Activated CD4-positive, alpha-beta memory T cell treated with anti-CD3 and anti-CD28 coated beads for 36 hours (primary cell): Measurements from ENCODE around the gene JADE2. TPM values are rescaled to one million over a fixed set of nuclear protein-coding genes. Genes with fewer than 3 reads are reported as not detected.
A peak's percentile ranks its signal among the peaks of the same experiment; 100 is the strongest.

Experiments used
- CTCF ChIA-PET: fragments of 350-600 bp; sonication (Branson Sonifier 250); formaldehyde crosslinking; loops from one replicate; lab custom pipeline; 2021; ENCODE audit warnings: antibody characterized with exemption, inconsistent platforms; lab: Charles Lee
- POLR2A ChIA-PET: fragments of 350-600 bp; sonication (Branson Sonifier 250); formaldehyde crosslinking; loops from one replicate; lab custom pipeline; 2021; ENCODE audit warnings: antibody characterized with exemption; lab: Charles Lee
- DNase-seq: peaks from one replicate; pipeline ENCODE4 v3.0.0-alpha.2; 2020
- H3K27ac Mint-ChIP-seq: one replicate; pipeline ENCODE4 v1.8.0; 2021; ENCODE audit warnings: mixed read lengths
- H3K27me3 Mint-ChIP-seq: one replicate; pipeline ENCODE4 v1.8.0; 2021; ENCODE audit warnings: mixed read lengths
- H3K36me3 Mint-ChIP-seq: one replicate; pipeline ENCODE4 v1.8.0; 2021; ENCODE audit warnings: mixed read lengths
- H3K4me1 Mint-ChIP-seq: one replicate; pipeline ENCODE4 v1.8.0; 2021; ENCODE audit warnings: low read depth, mixed read lengths
- H3K4me3 Mint-ChIP-seq: one replicate; pipeline ENCODE4 v1.8.0; 2021; ENCODE audit warnings: mild to moderate bottlenecking, mixed read lengths
- H3K9me3 Mint-ChIP-seq: one replicate; pipeline ENCODE4 v1.8.0; 2021; ENCODE audit warnings: mixed read lengths
- intact Hi-C: fragments of 100-400 bp; cut with micrococcal nuclease; formaldehyde crosslinking; loops from one replicate; pipeline ENCODE4 v1.15.1; 2023
- total RNA-seq, 2 experiments: library from RNA; stranded (reverse); gene quantifications; one replicate each; pipeline ENCODE4 v1.2.3, GENCODE V29; 2021

The JADE2 gene
- total RNA-seq, 2 experiments from 2014 or later: 79.4 to 81.6 TPM

- H3K36me3 Mint-ChIP-seq: peaks cover 35% of the 10 kb centered on the region
- ChIA-PET POLR2A (no interaction called here), CTCF (no interaction called here)
- no peak for DNase-seq
- H3K4me3 Mint-ChIP-seq: no peak overlapping the region
- H3K27ac Mint-ChIP-seq: no peak overlapping the region
- no peaks in the 10 kb centered on the region for H3K27me3 Mint-ChIP-seq
- intact Hi-C loops: no loop called here
- no peaks in the 10 kb centered on the region for H3K9me3 Mint-ChIP-seq
- peaks cover 10% of the 10 kb centered on the region for H3K4me1 Mint-ChIP-seq
Measured at GRCh38 chr5:134565791-134566740, 40.6 kb downstream of the JADE2 start.

GRCh38 chr5:134566741-134567221 lies 41.3 kb downstream of the JADE2 start:
- Mint-ChIP-seq H3K27me3 (no peaks in the 10 kb centered on the region), H3K9me3 (no peaks in the 10 kb centered on the region), H3K36me3 (peaks cover 35% of the 10 kb centered on the region), H3K27ac (peak overlapping the region; percentile 63), H3K4me3 (no peak overlapping the region), H3K4me1 (peaks cover 10% of the 10 kb centered on the region)
- no peak for DNase-seq
- intact Hi-C loops: no loop called here
- CTCF ChIA-PET: no interaction called here
- POLR2A ChIA-PET: no interaction called here

- peak overlapping the region; percentile 65 for H3K27ac Mint-ChIP-seq
- H3K36me3 Mint-ChIP-seq: peaks cover 35% of the 10 kb centered on the region
- no peak for DNase-seq
- intact Hi-C loops: no loop called here
- peaks cover 10% of the 10 kb centered on the region for H3K4me1 Mint-ChIP-seq
- H3K9me3 Mint-ChIP-seq: no peaks in the 10 kb centered on the region
- ChIA-PET POLR2A (no interaction called here), CTCF (interaction anchor here (0.8 kb wide), 1 partner anchor 20 kb away, joined by 4 read pairs; no protein-coding TSS in a partner anchor)
- no peaks in the 10 kb centered on the region for H3K27me3 Mint-ChIP-seq
- H3K4me3 Mint-ChIP-seq: no peak overlapping the region
Measured at GRCh38 chr5:134567641-134568336, 42.3 kb downstream of the JADE2 start.

- ChIA-PET CTCF (interaction anchor here (0.8 to 0.9 kb wide), 2 partner anchors 10 to 19 kb away, joined by 3 to 4 read pairs; no protein-coding TSS in a partner anchor), POLR2A (interaction anchor here (0.6 kb wide), 1 partner anchor 274 kb away, joined by 3 read pairs; no protein-coding TSS in a partner anchor)
- intact Hi-C loops: no loop called here
- no peaks in the 10 kb centered on the region for H3K9me3 Mint-ChIP-seq
- no peaks in the 10 kb centered on the region for H3K27me3 Mint-ChIP-seq
- no peak overlapping the region for H3K4me3 Mint-ChIP-seq
- H3K4me1 Mint-ChIP-seq: peaks cover 10% of the 10 kb centered on the region
- DNase-seq: no peak
- H3K27ac Mint-ChIP-seq: peak overlapping the region; percentile 65
- H3K36me3 Mint-ChIP-seq: peaks cover 38% of the 10 kb centered on the region
Measured at GRCh38 chr5:134568337-134568700, 42.8 kb downstream of the JADE2 start.

- Mint-ChIP-seq H3K27me3 (no peaks in the 10 kb centered on the region), H3K4me1 (peaks cover 10% of the 10 kb centered on the region), H3K27ac (peak overlapping the region; percentile 68), H3K4me3 (no peak overlapping the region), H3K36me3 (peaks cover 36% of the 10 kb centered on the region), H3K9me3 (no peaks in the 10 kb centered on the region)
- no peak for DNase-seq
- ChIA-PET CTCF (interaction anchor here (0.8 to 0.9 kb wide), 2 partner anchors 9 to 19 kb away, joined by 3 to 4 read pairs; no protein-coding TSS in a partner anchor), POLR2A (interaction anchor here (0.6 kb wide), 1 partner anchor 274 kb away, joined by 3 read pairs; no protein-coding TSS in a partner anchor)
- intact Hi-C loops: no loop called here
Measured at GRCh38 chr5:134568761-134569695, 43.6 kb downstream of the JADE2 start.

- Mint-ChIP-seq H3K4me1 (peaks cover 10% of the 10 kb centered on the region), H3K27me3 (no peaks in the 10 kb centered on the region), H3K9me3 (no peaks in the 10 kb centered on the region), H3K27ac (peak overlapping the region; percentile 68), H3K36me3 (peaks cover 37% of the 10 kb centered on the region), H3K4me3 (no peak overlapping the region)
- intact Hi-C loops: no loop called here
- DNase-seq: no peak
- ChIA-PET POLR2A (no interaction called here), CTCF (no interaction called here)
Measured at GRCh38 chr5:134569758-134570364, 44.4 kb downstream of the JADE2 start.

GRCh38 chr5:134570365-134570758 lies 44.9 kb downstream of the JADE2 start:
- Mint-ChIP-seq H3K4me3 (no peak overlapping the region), H3K36me3 (peaks cover 39% of the 10 kb centered on the region)
- CTCF ChIA-PET: no interaction called here

GRCh38 chr5:134570886-134571285 lies 45.4 kb downstream of the JADE2 start:
- CTCF ChIA-PET: no interaction called here
- peaks cover 10% of the 10 kb centered on the region for H3K4me1 Mint-ChIP-seq
- H3K27ac Mint-ChIP-seq: peak overlapping the region; percentile 68
- intact Hi-C loops: no loop called here
- no peak for DNase-seq
- POLR2A ChIA-PET: no interaction called here
- H3K36me3 Mint-ChIP-seq: peaks cover 37% of the 10 kb centered on the region
- no peak overlapping the region for H3K4me3 Mint-ChIP-seq
- no peaks in the 10 kb centered on the region for H3K9me3 Mint-ChIP-seq
- H3K27me3 Mint-ChIP-seq: no peaks in the 10 kb centered on the region

More at GRCh38 chr5:134570365-134570758, 44.9 kb downstream of the JADE2 start:
- no peaks in the 10 kb centered on the region for H3K27me3 Mint-ChIP-seq
- intact Hi-C loops: no loop called here
- peaks cover 10% of the 10 kb centered on the region for H3K4me1 Mint-ChIP-seq
- no peaks in the 10 kb centered on the region for H3K9me3 Mint-ChIP-seq
- peak overlapping the region; percentile 68 for H3K27ac Mint-ChIP-seq
- DNase-seq: no peak
- POLR2A ChIA-PET: no interaction called here

- ChIA-PET POLR2A (no interaction called here), CTCF (interaction anchor here (0.6 to 0.9 kb wide), 2 partner anchors 15 to 17 kb away, joined by 3 to 4 read pairs; no protein-coding TSS in a partner anchor)
- no peak overlapping the region for H3K4me3 Mint-ChIP-seq
- no peak for DNase-seq
- intact Hi-C loops: no loop called here
- peaks cover 41% of the 10 kb centered on the region for H3K36me3 Mint-ChIP-seq
- H3K27ac Mint-ChIP-seq: peak overlapping the region; percentile 51
- H3K27me3 Mint-ChIP-seq: no peaks in the 10 kb centered on the region
- H3K4me1 Mint-ChIP-seq: peaks cover 14% of the 10 kb centered on the region
- H3K9me3 Mint-ChIP-seq: no peaks in the 10 kb centered on the region
Measured at GRCh38 chr5:134571693-134572405, 46.4 kb downstream of the JADE2 start.

GRCh38 chr5:134572811-134573210 lies 47.3 kb downstream of the JADE2 start:
- H3K27me3 Mint-ChIP-seq: no peaks in the 10 kb centered on the region
- H3K4me3 Mint-ChIP-seq: no peak overlapping the region
- peak overlapping the region; percentile 45 for H3K27ac Mint-ChIP-seq
- intact Hi-C loops: no loop called here
- DNase-seq: no peak
- CTCF ChIA-PET: interaction anchor here (0.9 kb wide), 1 partner anchor 14 kb away, joined by 4 read pairs; no protein-coding TSS in a partner anchor
- peaks cover 39% of the 10 kb centered on the region for H3K36me3 Mint-ChIP-seq
- no peaks in the 10 kb centered on the region for H3K9me3 Mint-ChIP-seq
- POLR2A ChIA-PET: no interaction called here
- peaks cover 16% of the 10 kb centered on the region for H3K4me1 Mint-ChIP-seq
